BJ (cell line): ENCODE measurements around the gene ANO10. TPM values are rescaled to one million over a fixed set of nuclear protein-coding genes. Genes with fewer than 3 reads are reported as not detected.
"Not testable (repeated sequence)": the region's sequence is repeated elsewhere in the genome, so short reads cannot be mapped to it uniquely, and the experiment has no call there.

Source experiments
- CTCF ChIA-PET: fragments of 350-600 bp; formaldehyde crosslinking; extraction: SDS; loops from one replicate; lab custom pipeline; 2021; ENCODE audit warnings: antibody characterized with exemption, inconsistent platforms; lab: Yijun Ruan, JAX
- POLR2A ChIA-PET: fragments of 300-600 bp; sonication (Branson Sonifier 250); formaldehyde crosslinking; extraction: SDS; loops from one replicate; lab custom pipeline; 2021; ENCODE audit warnings: antibody characterized with exemption; lab: Charles Lee
- DNase-seq: peaks from one replicate; pipeline ENCODE4 v3.0.0-alpha.2; 2011; ENCODE audit warnings: low read depth
- H3K27me3 ChIP-seq: 2 replicates; pipeline ENCODE4 v1.6.0; 2011; ENCODE audit warnings: low read length; ENCODE audit not compliant: control insufficient read depth, insufficient read depth
- H3K36me3 ChIP-seq: 2 replicates; pipeline ENCODE4 v1.5.1; 2011; ENCODE audit warnings: low read length; ENCODE audit not compliant: control insufficient read depth, insufficient read depth
- H3K4me3 ChIP-seq: 2 replicates; pipeline ENCODE4 v1.5.1; 2011; ENCODE audit warnings: low read depth, mild to moderate bottlenecking, control low read depth, low read length
- CTCF ChIP-seq: IDR thresholded peaks from 2 replicates; pipeline ENCODE4 v1.5.1; 2011; ENCODE audit warnings: low read depth, mild to moderate bottlenecking, control low read depth, inconsistent platforms, low read length, moderate library complexity; ENCODE audit not compliant: insufficient read depth
- polyA minus RNA-seq: library from RNA; depleted of rRNA, polyadenylated mRNA; stranded (reverse); fragments of >200 nt; gene quantifications from 2 replicates; pipeline ENCODE4 v1.2.3, GENCODE V29; 2011; rRNA and poly(A)+ RNA removed
- polyA plus RNA-seq: library from polyadenylated mRNA; depleted of rRNA; stranded (reverse); fragments of >200 nt; gene quantifications from 2 replicates; pipeline ENCODE4 v1.2.3, GENCODE V29; 2011; rRNA removed

ANO10 gene
- 36.6 and 47.9 TPM in 2 replicates for polyA plus RNA-seq
- polyA minus RNA-seq = 33.1 and 34.0 TPM in 2 replicates

GRCh38 chr3:43621656-43622432 is at the start of gene ANO10:
Gene ANO10, minus strand, starts transcription at chr3:43622011. Its CDS starts 16,159 bp downstream, at chr3:43605852.
- peak within 1 kb of the TSS; percentile 97 for H3K4me3 ChIP-seq
- DNase-seq = peak; percentile 94
- ChIA-PET CTCF (interaction anchor here (1.0 kb wide), 1 partner anchor 138 kb away, joined by 5 read pairs; no protein-coding TSS in a partner anchor), POLR2A (interaction anchor here (0.6 kb wide), 1 partner anchor 86 kb away, joined by 5 read pairs; no protein-coding TSS in a partner anchor)
- no peaks in the 10 kb centered on the region for H3K27me3 ChIP-seq
- no peak for TF ChIP-seq CTCF
- no peaks in the 10 kb centered on the region for H3K36me3 ChIP-seq

GRCh38 chr3:43670635-43671522 is 49.1 kb upstream of the ANO10 start:
- no peak for TF ChIP-seq CTCF
- Histone ChIP-seq H3K36me3 (no peaks in the 10 kb centered on the region), H3K4me3 (no peak overlapping the region), H3K27me3 (no peaks in the 10 kb centered on the region)
- POLR2A ChIA-PET = no interaction called here
- DNase-seq = no peak
- CTCF ChIA-PET = no interaction called here

GRCh38 chr3:43665011-43665410 is 43.2 kb upstream of the ANO10 start:
- POLR2A ChIA-PET = not testable (repeated sequence)

GRCh38 chr3:43661376-43661775 is 39.6 kb upstream of the ANO10 start:
- H3K27me3 ChIP-seq, H3K4me3 ChIP-seq, CTCF ChIA-PET, H3K36me3 ChIP-seq, POLR2A ChIA-PET, DNase-seq: not testable (repeated sequence)

More at GRCh38 chr3:43665011-43665410, 43.2 kb upstream of the ANO10 start:
- H3K36me3 ChIP-seq, H3K27me3 ChIP-seq, DNase-seq, CTCF ChIA-PET, H3K4me3 ChIP-seq: not testable (repeated sequence)

- CTCF ChIA-PET = no interaction called here
- DNase-seq = no peak
- POLR2A ChIA-PET = no interaction called here
- TF ChIP-seq CTCF = no peak
- Histone ChIP-seq H3K4me3 (no peak overlapping the region), H3K36me3 (no peaks in the 10 kb centered on the region), H3K27me3 (no peaks in the 10 kb centered on the region)
These were observed 37.6 kb upstream of the ANO10 start for GRCh38 chr3:43659250-43659880.

- POLR2A ChIA-PET, H3K4me3 ChIP-seq, H3K36me3 ChIP-seq, H3K27me3 ChIP-seq, DNase-seq: not testable (repeated sequence)
- CTCF ChIA-PET = interaction anchor here (1.7 kb wide), 1 partner anchor 10 kb away, joined by 4 read pairs; no protein-coding TSS in a partner anchor
These were observed 34.6 kb upstream of the ANO10 start for GRCh38 chr3:43656390-43656789.
